22Rv1 (cell line): ENCODE data around the gene BCL11A.

Experiments
- CTCF ChIP-seq: fragments of 450-650 bp; IDR thresholded peaks from 2 replicates; pipeline ENCODE4 v1.5.1; 2017; ENCODE audit warnings: mild to moderate bottlenecking
- ZFX ChIP-seq: fragments of 450-650 bp; IDR thresholded peaks from 2 replicates; pipeline ENCODE4 v1.6.1; 2017; ENCODE audit warnings: antibody characterized with exemption, borderline replicate concordance

GRCh38 chr2:60559880-60560279 is 6.4 kb upstream of the BCL11A start:
- TF ChIP-seq CTCF (no peak), ZFX (no peak)
